G401 (cell line): ENCODE data around the gene ADCY5. TPM values are rescaled to one million over a fixed set of nuclear protein-coding genes. Genes with fewer than 3 reads are reported as not detected.

ENCODE experiments used
- DNase-seq: peaks from one replicate; pipeline ENCODE4 v3.0.0-alpha.2; 2015; ENCODE audit warnings: low spot score
- in situ Hi-C: cut with HindIII; loops from 2 replicates; pipeline ENCODE4 v1.10.0; 2016; ENCODE audit warnings: low sequenced_read_pairs, mixed read lengths
- total RNA-seq: library from RNA; depleted of rRNA; stranded (reverse); fragments of >200 nt; shearing (Covaris generic); gene quantifications from 2 replicates; pipeline ENCODE4 v1.2.3, GENCODE V29; 2014

ADCY5 gene
- total RNA-seq, 1 experiment from 2014 or later, result 0.07 TPM

GRCh38 chr3:123353227-123353849, 95.6 kb downstream of the ADCY5 start:
- in situ Hi-C loops, result no loop called here
- no peak for DNase-seq

DNA sequence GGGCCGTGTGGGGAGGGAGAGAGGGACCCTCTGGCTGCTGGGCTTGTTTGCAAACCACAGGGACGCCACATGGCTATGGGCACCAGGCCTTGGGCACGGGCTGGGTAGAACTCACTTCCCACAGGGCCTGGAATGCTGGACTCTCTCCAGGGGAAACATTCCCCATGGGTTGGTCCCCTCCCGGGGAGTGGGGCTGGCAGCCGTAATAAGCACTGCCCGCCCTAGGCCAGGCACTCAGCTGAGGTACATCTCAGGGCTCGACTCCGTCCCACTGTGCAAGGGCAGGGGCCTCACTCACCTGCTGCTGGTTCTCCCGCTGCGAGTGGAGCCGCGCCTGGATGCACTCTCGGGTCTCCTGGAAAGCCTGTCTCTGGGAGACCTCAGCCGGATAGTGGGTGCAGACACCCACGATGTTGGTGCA, 96.7 kb downstream of the ADCY5 start:
- no peak for DNase-seq
- in situ Hi-C loops, result no loop called here

DNA sequence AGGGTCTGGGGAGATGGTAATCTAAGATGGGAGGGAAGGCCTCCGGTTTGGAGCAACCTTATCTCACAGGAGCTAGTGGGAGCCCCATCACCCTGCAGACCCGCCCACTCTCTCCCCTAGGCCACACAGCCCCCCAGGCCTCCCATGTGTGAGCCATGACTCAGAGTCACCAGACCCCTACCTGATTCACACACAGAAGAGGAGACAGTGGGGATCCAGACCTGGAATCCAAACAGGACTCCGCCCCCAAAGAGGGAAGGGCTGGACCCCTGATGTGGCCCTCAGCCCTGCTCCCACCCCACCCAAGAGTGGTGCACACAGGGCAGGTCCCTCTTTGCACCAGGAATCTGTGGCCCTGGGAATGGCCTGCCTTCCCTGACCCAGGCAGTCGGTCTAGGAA, 97.4 kb downstream of the ADCY5 start:
- no peak for DNase-seq
- in situ Hi-C loops, result no loop called here

- in situ Hi-C loops, result no loop called here
Observed at GRCh38 chr3:123350971-123351370, 97.9 kb downstream of the ADCY5 start.

GRCh38 chr3:123349566-123350435, 99.1 kb downstream of the ADCY5 start:
- in situ Hi-C loops, result no loop called here
- DNase-seq, result no peak

More at GRCh38 chr3:123350971-123351370, 97.9 kb downstream of the ADCY5 start:
- DNase-seq, result no peak

- no peak for DNase-seq
- in situ Hi-C loops, result no loop called here
Observed at GRCh38 chr3:123349201-123349535, 99.7 kb downstream of the ADCY5 start.

DNA sequence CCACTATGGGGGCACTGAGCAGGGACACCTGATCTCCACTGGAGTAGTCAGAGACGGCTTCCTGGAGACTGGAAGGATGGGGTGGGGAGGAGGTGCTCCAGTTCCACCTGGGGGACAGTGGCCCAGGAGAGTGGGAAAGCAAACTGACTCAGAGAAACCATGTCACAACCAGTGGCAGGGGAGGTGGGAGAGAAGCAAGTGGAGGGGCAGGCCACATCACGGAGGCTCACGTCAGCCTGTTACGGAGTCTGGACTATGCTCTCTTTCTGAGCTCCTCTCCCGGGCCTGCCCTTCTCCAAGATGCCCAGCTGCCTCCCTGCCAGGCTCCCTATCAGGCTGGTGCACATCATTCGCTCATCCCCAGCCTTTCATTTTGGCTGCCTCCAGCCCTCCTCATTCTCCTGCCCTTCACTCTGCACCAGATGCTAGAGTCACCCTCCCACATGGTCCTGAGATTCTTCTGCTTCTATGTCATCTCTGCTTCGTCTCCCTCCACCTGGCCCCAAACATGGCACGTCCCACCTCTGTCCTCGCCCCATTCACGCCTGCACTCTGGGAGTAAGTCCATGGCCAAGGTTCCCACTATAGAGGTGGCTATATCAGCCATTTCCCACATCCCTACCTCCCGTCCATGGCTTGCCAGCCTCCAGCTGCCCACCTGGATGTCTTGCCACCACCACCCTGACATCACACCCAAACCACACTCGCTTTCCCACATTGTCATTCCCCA, 100.3 kb downstream of the ADCY5 start:
- no peak for DNase-seq
- in situ Hi-C loops, result no loop called here

DNA sequence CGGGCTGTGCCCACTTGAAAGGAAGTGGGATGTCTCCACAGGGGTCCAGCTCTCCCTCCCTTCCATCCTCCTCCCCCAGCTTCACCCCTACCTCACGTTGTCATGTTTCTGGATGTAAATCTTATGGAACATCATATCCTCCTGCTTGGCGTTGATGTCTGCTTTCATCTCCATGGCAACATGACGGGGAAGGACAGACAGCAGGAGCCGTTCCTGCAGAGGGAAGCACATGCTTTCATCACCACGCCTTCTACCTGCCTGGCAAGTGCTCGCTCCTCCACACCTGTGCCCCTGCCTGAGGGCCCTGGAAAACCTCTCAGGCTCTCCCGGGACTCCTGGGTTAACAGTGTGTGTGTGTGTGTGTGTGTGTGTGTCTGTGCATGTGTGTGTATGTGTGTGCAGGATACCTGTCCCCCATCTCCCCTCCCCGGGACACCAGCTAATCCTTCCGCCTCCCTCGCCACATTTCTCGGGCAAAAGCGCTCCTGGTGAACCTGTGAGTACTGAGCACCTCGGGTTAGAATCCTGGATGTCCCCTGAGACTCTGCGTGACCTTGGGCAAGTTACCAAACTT, 101.1 kb downstream of the ADCY5 start:
- DNase-seq, result no peak
- in situ Hi-C loops, result no loop called here

- peak; percentile 13 for DNase-seq
- in situ Hi-C loops, result no loop called here
Observed at GRCh38 chr3:123347205-123347604, 101.7 kb downstream of the ADCY5 start.

DNA sequence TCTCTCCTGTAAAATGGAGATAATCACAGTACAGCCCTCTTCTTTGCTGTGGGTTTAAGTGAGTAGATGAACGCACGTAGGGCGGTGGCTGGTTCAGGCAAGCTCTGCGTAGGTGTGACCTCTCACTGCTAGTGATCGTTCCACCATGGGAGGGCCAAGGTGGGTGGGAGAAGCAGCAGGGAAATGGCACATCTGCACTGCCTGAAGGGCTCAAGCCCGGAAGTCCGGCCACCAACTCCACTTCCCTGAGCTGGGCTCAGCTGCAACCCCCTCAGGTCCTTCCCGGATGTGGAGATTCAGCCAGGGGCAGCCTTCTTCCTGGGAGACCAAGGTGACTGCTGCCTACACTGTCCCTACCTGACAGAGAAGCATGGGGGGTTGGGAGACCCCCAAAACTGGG, 102.9 kb downstream of the ADCY5 start:
- in situ Hi-C loops, result no loop called here
- DNase-seq, result no peak

GRCh38 chr3:123344907-123345594, 103.8 kb downstream of the ADCY5 start:
- DNase-seq, result no peak
- in situ Hi-C loops, result no loop called here

GRCh38 chr3:123344175-123344906, 104.5 kb downstream of the ADCY5 start:
- in situ Hi-C loops, result no loop called here
- no peak for DNase-seq

DNA sequence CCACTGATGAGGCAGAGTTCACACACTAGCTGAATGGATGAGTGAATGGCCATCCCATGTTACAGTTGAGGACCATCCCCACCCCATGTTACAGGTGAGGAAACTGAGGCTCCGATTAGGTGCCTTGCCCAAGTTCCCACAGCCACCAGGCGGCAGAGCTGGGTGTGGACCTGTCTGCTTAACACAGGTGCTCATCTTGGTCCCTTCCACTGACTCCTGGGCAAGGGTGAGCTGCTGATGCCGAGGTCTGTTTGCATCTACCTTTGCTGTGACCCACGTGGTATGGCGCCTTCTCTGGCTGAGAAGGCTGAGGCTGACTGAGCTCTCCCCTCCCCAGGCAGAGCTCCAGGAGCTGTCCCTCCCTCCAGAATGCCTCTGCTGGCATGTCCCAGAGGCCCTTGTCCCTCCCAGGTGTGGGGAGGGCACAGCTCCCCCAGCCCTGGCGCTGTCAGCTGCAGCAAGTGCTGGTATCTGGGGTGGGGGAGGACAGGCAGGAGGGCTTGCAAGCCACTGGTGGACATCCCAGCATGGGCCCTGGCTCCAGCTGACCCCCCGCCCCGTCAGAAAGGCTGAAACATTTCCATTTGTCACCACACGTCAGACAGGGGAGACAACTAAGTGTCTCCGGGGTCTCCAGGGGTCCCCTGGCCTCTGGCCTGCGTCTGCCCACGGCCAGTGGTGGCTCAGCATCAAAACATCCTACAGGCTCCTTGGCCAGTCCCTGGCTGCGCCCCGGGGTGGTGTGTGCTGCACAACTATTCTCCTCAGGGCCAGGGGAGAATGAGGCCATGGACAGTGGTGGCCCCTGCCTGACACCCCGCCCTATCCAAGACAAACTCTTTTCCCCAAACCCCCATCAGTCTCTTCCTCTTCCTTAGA, 105.4 kb downstream of the ADCY5 start:
- no peak for DNase-seq
- in situ Hi-C loops, result no loop called here

- DNase-seq, result no peak
- in situ Hi-C loops, result no loop called here
Observed at GRCh38 chr3:123342631-123343080, 106.2 kb downstream of the ADCY5 start.

- DNase-seq, result peak; percentile 10
- in situ Hi-C loops, result no loop called here
Observed at GRCh38 chr3:123341871-123342630, 106.8 kb downstream of the ADCY5 start.

- in situ Hi-C loops, result no loop called here
- no peak for DNase-seq
Observed at GRCh38 chr3:123340336-123340735, 108.6 kb downstream of the ADCY5 start.

DNA sequence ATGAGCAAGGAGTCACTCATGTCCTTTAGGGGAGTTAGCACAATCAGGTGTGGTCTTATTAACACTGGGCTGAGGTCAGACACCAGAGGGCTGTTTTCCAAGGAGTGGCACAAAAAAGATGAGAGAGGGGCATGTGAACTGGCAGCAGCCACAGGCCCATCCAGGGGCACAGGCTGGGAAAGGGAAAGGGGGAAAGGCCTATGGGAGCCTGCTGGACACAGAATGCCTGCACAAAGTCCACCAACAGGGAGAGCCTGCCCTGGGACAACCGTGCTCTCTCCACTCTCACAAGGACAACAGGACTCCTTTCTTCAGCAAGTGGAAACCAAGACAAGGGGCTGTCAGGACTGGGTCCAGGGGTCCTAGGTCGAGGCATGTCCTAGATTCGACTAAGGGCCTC, 109.6 kb downstream of the ADCY5 start:
- in situ Hi-C loops, result no loop called here

More for the DNA sequence above, 109.6 kb downstream of the ADCY5 start:
- no peak for DNase-seq
